Endothelial cell (in vitro differentiated cells): ENCODE measurements around the gene CUX1. TPM values are rescaled to one million over a fixed set of nuclear protein-coding genes. Genes with fewer than 3 reads are reported as not detected.

ENCODE experiments used
- DNase-seq: peaks from one replicate; pipeline ENCODE4 v3.0.0; 2021; ENCODE audit warnings: low spot score
- H3K27ac Mint-ChIP-seq: one replicate; pipeline ENCODE4 v1.8.0; 2021; ENCODE audit warnings: mixed read lengths, inconsistent platforms; ENCODE audit not compliant: unreplicated experiment
- H3K27me3 Mint-ChIP-seq: one replicate; pipeline ENCODE4 v1.8.0; 2021; ENCODE audit warnings: mild to moderate bottlenecking, moderate library complexity, mixed read lengths, inconsistent platforms; ENCODE audit not compliant: unreplicated experiment
- H3K36me3 Mint-ChIP-seq: one replicate; pipeline ENCODE4 v1.8.0; 2021; ENCODE audit warnings: mild to moderate bottlenecking, low read depth, mixed read lengths, inconsistent platforms; ENCODE audit not compliant: unreplicated experiment
- H3K4me1 Mint-ChIP-seq: one replicate; pipeline ENCODE4 v1.8.0; 2021; ENCODE audit warnings: mild to moderate bottlenecking, mixed read lengths, inconsistent platforms; ENCODE audit not compliant: unreplicated experiment
- H3K4me3 Mint-ChIP-seq: one replicate; pipeline ENCODE4 v1.8.0; 2021; ENCODE audit warnings: mild to moderate bottlenecking, mixed read lengths, inconsistent platforms; ENCODE audit not compliant: unreplicated experiment
- H3K9me3 Mint-ChIP-seq: one replicate; pipeline ENCODE4 v1.8.0; 2021; ENCODE audit warnings: mixed read lengths, inconsistent platforms; ENCODE audit not compliant: unreplicated experiment
- total RNA-seq: library from RNA; stranded (reverse); fragmentation: NEBNext Ultra II Directional; extraction: Animal tissue kit (Norgen Biotek cat#: 25700); gene quantifications from one replicate; pipeline ENCODE4 v1.2.1, GENCODE V29; 2021; ENCODE audit not compliant: unreplicated experiment
- TF ChIP-seq, protein P1 (sequence below): fragments of 200-600 bp; sonication (generic); IDR thresholded peaks from one replicate; pipeline ENCODE4 v1.5.0; 2021; ENCODE audit warnings: antibody characterized with exemption; ENCODE audit not compliant: unreplicated experiment

The CUX1 gene
- total RNA-seq, 1 donor from 2014 or later = 43.7 TPM

DNA sequence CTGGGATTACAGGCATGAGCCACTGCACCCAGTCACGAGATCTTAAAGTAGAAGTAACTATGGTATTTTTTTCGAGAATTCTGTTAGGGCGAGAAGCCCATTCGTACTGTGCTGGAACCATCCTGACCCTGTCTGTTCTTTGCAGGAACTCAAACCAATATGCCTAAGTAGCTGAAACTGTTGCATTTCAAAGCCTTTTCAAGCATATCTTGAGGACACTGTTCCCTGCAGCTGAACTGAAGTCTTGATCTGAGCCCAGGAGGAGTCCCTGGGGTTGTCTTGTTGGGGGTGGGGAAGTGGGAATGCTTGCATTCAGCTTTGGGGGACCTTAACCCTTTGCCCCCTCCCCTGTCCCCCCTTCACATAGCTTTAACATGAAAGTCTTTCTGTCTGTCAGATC is 61.5 kb downstream of the CUX1 start:
- H3K27me3 Mint-ChIP-seq = peaks cover 2% of the 10 kb centered on the region
- no peaks in the 10 kb centered on the region for H3K36me3 Mint-ChIP-seq
- no peak overlapping the region for H3K4me3 Mint-ChIP-seq
- DNase-seq = no peak
- no peaks in the 10 kb centered on the region for H3K9me3 Mint-ChIP-seq
- TF ChIP-seq, protein P1, sequence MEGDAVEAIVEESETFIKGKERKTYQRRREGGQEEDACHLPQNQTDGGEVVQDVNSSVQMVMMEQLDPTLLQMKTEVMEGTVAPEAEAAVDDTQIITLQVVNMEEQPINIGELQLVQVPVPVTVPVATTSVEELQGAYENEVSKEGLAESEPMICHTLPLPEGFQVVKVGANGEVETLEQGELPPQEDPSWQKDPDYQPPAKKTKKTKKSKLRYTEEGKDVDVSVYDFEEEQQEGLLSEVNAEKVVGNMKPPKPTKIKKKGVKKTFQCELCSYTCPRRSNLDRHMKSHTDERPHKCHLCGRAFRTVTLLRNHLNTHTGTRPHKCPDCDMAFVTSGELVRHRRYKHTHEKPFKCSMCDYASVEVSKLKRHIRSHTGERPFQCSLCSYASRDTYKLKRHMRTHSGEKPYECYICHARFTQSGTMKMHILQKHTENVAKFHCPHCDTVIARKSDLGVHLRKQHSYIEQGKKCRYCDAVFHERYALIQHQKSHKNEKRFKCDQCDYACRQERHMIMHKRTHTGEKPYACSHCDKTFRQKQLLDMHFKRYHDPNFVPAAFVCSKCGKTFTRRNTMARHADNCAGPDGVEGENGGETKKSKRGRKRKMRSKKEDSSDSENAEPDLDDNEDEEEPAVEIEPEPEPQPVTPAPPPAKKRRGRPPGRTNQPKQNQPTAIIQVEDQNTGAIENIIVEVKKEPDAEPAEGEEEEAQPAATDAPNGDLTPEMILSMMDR = no peak
- peaks cover 26% of the 10 kb centered on the region for H3K4me1 Mint-ChIP-seq
- H3K27ac Mint-ChIP-seq = no peak overlapping the region

DNA sequence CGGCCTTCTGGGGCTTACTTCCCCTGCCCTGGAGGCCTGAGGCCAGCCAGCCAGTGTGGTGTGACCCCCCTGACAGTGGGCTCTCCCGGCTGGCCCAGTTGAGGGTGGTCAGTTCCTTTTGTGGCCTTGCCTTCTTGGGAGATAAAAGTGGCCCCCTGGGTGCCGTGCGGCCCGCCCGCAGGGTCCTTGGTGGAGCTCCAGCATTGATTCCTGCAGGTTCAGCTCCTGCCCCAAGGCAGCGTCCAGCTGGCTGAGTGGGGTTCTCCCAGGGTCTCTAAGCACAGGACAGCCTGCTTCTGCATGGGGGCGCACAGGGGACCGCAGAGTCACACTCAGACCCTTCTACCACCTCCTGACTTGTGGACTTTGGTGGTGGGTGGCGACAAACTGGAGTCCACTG is 62.1 kb downstream of the CUX1 start:
- no peak overlapping the region for H3K27ac Mint-ChIP-seq
- H3K27me3 Mint-ChIP-seq = peaks cover 2% of the 10 kb centered on the region
- TF ChIP-seq, protein P1 = no peak
- no peaks in the 10 kb centered on the region for H3K36me3 Mint-ChIP-seq
- DNase-seq = no peak
- peaks cover 19% of the 10 kb centered on the region for H3K4me1 Mint-ChIP-seq
- no peaks in the 10 kb centered on the region for H3K9me3 Mint-ChIP-seq
- H3K4me3 Mint-ChIP-seq = no peak overlapping the region

DNA sequence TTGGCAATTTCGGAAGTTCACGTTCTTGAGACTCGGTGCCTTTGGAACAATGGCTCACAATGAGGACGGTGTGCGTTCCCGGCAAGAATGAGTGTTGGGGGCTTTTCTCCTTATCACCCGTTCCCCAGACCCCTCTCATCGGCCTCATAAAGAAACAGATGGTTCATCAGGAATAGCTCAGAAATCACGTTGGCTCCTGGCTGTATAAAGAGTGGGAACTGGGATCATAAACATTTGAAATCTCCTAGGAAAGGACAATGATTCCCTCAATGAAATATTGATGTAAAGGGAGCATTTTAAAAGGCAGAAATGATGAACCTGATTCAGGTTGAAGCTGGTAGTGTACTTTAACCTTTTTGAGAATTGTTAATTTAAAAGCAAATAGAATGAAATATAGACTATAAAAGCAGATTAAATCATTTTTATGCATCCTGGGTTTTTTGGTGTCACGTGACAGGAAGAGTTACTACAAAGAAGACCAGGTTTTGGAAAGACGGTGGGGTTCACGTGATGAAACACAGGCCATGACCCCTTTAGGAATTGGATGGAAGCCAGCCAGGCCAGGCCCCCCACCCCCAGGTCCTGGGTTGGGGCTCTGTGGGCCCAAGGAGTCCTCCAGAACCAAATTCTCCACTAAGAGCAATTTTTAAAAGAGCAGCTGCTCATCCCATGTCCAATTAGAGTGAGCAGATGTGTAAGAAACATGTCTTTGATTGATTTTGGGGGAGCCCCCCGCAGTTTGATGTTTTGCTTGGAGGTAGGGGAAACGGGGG is 63.0 kb downstream of the CUX1 start:
- Mint-ChIP-seq H3K4me3 (no peak overlapping the region), H3K27me3 (peaks cover 2% of the 10 kb centered on the region), H3K36me3 (no peaks in the 10 kb centered on the region), H3K9me3 (no peaks in the 10 kb centered on the region), H3K27ac (no peak overlapping the region), H3K4me1 (peaks cover 14% of the 10 kb centered on the region)
- DNase-seq = no peak
- TF ChIP-seq, protein P1 = no peak

DNA sequence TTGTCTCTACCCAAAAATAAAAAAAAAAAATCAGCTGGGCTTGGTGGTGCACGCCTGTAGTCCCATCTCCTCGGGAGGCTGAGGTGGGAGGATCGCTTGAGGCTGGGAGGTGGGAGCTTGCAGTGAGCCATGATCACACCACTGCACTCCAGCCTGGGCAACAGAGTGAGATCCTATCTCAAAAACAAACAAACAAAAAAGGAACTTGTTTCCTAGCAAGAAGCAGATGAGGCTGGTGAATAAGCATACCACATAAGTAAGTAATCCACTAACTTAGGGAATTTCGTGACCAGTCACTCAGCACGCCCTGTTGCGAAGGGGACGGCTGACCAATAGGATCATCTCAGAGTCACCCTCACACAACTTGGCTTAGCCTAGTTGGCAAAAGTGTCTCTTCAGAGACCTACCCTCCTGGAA is 64.6 kb downstream of the CUX1 start:
- no peak for DNase-seq
- TF ChIP-seq, protein P1 = no peak
- Mint-ChIP-seq H3K4me3 (no peak overlapping the region), H3K9me3 (no peaks in the 10 kb centered on the region), H3K27me3 (peaks cover 4% of the 10 kb centered on the region), H3K27ac (no peak overlapping the region), H3K4me1 (peaks cover 14% of the 10 kb centered on the region), H3K36me3 (no peaks in the 10 kb centered on the region)
